ENCODE measurements around the gene ARPC5L.
"Not testable (repeated sequence)": the region's sequence is repeated elsewhere in the genome, so short reads cannot be mapped to it uniquely, and the experiment has no call there.

Gene ARPC5L

DNA sequence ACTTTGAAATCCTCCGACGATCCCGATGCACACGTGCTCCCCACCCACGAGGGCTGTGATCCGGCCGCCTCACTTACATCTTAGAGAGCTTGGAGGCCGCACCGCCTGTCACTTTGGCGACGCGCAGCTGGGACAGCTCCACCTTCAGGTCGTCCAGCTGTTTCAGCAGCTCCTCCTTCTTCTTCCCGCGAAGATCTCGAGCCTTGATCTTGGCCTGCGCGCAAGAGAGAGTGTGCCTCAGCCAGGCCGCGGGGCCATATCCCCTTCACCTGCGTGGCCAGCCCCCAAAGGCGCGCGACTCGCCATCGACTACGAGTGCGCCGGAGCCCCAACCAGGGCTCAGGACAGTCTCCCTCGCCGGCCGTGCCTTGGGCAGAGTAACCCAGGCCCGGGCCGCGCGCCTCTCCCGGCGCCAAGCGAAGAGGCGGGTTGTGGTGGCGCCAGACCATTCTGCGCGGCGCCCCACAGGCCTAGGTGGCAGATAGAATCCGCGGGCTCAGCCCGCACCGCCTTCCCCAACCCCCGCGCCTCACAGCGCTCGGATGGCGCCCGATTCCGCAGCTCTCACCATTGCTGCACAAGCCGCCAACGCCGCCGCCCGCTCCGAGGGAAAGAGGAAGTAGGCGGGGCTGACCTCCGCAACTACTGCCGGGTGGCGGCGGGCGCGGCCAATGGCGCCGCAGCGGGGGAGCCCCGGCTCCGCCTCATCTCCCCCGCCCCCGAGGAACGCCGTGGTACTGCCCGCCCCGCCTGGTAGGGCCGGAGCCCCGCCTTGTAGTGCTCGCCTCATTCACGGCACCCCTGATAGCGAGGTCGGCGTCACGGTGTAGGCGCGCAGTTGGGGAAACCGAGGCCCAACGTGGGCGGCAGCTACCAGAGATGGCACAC lies at the start of gene ARPC5L, which contains the start of gene RPL35:
Gene ARPC5L, plus strand, starts transcription at position 789 of the 888 bp plus-strand sequence. CDS start 7,161 bp downstream, outside the sequence.
Gene RPL35, minus strand, starts transcription at position 616 of the 888 bp plus-strand sequence. Its CDS starts 45 bp downstream, at position 571.
- peak; percentile 58 for DNase-seq

DNA sequence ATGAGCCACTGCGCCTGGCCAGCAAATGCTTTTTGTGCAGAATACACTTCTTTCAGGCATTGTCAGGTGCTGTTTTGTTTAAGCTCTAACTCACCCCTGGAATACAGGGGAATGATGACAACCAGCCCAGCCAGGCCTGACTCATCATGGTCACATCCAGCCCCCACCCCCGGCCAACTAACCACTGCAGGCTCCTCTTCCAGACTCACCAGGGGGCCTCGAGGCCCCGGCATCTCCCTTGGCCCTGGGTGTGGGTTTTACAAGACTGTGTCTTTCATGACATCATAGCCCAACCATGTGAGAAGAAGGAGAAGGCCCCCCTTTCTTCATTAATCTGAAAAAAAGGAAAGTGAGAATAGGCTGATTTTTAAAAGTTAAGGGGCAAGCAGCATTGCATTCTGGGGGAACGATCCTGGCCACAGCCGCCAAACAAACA lies 49.5 kb upstream of the ARPC5L start:
- DNase-seq = no peak

DNA sequence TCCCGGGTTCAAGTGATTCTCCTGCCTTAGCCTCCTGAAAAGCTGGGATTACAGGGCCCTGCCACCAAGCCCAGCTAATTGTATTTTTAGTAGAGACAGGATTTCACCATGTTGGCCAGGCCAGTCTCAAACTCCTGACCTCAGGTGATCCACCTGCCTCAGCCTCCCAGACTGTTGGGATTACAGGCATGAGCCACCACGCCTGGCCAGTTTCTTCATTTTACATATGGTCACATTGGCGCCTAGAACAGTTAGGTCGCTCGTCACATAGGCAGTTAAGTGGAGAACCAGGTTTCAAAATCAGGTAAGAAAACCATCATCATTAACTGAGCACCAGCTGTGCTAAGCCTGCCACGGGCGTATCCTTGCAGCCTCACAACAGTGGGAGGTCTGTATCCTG lies 48.9 kb upstream of the ARPC5L start:
- no peak for DNase-seq

DNA sequence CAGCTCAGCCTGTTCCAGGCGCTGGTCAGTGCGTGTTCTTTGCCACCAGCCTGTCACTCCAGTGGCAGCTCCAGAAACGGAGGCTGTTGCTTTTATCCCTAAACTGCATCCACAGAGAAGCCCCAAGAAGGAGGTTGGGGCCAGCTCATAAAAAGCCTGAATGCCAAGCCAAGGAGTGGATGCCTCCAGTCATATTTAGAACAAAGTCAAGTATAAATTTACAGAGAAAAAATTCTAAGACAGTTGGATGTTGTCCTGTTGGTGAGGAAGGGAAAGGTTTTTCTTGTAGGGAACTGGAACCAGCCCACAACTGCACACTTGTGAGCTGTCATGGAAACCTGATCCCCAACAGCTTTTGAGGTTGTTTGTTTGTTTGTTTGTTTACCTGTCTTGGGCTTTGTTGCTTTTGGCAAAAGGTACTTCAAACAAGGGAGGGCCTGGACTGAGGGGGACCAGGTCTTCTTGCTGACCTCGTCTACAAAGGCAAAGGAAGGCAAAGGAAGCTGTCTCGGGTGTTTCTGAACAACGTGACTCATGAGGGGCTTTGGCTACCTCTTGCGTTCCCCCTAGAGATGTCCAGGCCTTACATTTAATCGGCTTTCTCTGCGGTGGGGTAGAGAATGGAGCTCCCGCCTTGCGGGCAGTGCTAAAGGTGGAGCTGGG lies 48.3 kb upstream of the ARPC5L start:
- no peak for DNase-seq

DNA sequence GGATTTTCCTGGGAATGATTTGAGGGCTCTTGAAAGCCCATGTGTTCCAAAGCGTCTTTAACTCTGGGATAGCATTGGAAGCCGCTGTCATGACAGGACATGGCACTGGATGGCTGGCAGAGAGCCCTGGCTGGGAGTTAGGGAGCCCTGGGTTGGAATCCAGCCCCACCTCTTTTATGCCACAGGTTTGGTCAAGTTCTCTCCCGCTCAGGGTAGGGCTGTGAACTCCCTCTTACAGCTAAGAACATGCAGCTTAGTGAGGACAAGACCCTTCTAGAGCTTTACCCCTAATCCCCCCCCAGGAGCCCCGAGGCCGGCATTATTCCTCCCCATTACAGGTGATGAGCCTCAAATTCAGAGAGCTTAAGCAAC lies 47.8 kb upstream of the ARPC5L start:
- no peak for DNase-seq

DNA sequence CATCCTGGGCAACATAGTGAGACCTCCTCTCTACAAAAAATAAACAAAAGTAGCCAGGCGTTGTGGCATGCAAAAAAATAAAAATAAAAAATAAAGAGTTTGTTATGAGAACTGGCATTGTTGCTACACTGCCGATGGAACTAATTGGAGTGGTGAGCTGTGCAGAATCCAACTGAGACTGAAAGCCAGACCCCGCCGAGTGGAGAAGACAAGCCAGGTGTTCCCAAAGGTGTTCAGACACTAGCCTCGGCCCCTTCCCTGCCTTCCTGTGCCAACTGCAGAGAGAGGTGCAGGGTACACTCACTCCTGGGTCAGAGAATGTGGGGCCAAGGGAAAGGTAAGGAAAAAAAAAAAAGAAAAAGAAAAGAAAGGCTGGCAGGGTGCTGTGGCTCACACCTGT lies 46.3 kb upstream of the ARPC5L start:
- DNase-seq = no peak

DNA sequence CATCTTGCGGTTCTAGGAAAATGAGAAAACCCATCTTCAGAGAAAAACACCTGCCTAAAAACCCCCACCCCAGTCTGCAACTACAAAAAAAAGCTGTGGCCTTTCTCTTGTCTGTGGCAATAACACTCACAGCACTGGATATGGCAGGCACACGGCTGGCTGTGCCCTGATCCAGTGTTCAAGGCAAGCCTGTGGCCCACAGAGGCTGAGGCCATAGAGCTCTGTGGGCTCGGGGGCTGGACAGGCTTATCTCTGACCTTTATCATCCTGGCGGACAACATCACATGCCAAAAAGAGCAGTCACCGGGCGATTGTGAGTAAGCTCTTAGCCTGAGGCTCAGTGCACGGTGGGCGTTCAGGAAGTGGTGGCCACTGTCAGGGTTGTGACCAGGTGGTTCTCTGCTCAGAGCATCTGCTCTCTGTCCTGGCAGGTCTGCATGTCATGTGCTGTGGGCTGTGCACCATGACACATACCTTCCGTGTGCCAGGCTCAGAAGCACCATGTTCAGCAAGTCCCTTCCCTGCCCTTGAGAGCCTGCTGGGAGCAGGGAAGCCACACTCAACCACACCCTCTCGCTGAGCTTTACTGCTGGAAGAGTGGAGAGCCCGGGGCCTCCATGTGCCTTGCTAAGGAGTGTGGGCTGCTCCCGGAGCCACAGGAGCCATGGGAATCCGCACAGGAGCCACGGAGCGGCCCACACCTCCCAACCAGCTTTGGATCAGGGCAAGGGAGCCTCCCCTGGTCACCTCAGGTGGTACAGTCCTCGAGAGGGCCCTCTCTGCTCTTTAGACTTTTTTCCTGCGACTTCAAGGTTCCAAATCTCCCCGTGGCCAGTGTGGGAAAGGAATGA lies 43.3 kb upstream of the ARPC5L start:
- no peak for DNase-seq

DNA sequence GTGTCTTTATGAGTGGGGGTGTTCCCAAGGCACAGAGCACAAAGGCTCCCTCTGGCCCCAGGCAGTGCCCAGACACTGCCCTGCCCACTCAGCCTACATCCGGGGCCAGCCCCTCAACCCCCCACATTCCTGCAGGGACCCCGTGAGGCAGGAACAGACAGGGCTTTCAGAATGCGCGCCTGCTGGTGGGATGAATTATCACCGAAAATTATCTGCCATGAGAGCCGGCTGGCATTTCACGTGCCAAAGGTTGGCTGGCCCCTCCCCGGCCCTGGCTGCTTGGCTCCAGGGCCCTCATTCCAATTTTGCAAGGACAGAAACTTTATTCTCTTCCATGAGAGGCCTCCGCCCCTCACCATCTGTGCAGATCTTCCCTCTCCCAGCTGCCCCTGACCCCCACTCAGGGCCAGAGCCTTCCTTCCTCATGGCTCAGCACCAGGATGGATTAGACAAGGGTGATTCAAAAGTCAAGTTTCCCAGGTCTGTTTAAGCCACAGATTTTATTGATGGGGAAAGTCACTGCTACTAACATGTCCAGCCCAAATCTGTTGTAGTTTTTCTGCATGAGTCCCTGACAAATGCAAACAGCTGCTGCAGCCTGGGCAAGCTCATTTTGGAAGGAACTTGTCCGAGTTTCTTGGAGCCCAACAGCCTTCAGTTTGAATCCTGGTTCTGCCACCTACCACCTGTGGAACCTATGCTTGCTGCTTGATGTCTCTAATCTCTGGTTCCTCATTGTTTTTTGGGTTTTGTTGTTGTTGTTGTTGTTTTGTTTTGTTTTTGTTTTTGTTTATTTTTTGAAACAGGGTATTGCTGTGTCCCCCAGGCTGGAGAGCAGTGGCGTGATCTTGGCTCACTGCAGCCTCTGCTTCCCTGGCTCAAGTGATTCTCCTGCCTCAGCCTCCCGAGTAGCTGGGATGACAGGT lies 41.0 kb upstream of the ARPC5L start:
- no peak for DNase-seq

DNA sequence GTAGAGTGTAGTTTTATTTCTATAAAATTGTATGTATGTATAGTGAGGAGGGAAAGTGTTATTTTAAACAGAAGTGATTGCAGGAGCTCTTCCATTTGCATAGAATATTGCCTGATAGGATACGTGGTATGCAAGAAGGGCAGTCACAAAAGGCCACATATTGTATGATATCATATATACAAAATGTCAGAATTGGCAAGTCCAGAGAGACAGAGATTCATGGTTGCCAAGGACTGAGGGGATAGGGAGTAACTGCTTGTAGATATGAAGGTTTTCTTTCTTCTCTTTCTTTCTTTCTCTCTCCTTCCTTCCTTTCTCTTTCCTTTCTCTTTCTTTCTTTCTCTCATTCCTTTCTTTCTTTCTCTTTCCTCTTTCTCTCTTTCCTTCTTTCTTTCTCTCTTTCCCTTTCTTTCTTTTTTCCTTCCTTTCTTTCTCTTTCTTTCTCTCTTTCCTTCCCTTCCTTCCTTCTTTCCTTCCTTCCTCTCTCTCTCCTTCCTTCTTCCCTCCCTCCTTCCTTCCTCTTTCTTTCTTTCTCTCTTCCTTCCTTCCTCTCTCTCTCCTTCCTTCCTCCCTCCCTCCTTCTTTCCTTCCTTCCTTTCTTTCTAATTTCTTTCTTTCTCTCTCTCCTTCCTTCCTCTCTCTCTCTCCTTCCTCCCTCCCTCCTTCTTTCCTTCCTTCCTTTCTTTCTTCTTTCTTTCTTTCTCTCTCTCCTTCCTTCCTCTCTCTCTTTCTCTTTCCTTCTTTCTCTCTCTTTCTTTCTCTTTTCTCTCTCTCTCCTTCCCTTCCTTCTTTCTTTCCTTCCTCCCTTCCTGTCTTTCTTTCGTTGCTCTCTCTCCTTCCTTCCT lies 33.2 kb upstream of the ARPC5L start:
- DNase-seq = no peak

DNA sequence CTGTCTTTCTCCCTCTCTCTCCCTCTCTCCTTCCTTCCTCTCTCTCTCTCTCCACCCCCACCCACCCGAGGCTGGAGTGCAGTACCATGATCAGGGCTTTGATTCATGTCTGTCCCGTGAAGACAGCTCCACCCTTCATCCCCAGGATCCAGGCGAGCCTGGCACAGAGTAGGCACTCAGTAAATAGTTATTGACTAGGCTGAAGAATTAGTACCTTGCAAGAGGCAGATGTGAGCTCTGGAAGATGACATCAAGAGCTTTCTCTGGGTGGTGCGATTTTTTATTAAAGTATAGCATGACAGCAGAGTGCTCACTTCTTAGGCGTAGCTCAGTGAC lies 32.6 kb upstream of the ARPC5L start:
- DNase-seq = no peak

DNA sequence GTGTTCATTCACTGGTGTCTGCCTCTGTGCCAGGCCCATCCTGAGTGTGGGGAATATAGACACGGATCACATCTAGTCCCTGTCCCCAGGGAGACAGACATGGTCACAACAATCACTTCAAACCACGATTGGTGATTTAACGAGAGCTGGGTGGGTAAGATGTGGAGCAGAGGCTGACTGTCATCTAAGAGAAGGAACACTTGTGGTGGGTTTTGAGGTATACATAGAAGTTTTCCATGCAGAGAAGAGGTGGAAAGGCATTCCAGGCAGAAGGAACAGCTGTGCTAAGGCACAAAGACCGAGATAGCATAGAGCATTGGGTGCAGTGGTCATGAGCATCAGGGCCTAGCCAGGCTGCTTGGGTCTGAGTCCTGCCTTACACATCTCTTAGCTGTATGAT lies 31.3 kb upstream of the ARPC5L start:
- no peak for DNase-seq

DNA sequence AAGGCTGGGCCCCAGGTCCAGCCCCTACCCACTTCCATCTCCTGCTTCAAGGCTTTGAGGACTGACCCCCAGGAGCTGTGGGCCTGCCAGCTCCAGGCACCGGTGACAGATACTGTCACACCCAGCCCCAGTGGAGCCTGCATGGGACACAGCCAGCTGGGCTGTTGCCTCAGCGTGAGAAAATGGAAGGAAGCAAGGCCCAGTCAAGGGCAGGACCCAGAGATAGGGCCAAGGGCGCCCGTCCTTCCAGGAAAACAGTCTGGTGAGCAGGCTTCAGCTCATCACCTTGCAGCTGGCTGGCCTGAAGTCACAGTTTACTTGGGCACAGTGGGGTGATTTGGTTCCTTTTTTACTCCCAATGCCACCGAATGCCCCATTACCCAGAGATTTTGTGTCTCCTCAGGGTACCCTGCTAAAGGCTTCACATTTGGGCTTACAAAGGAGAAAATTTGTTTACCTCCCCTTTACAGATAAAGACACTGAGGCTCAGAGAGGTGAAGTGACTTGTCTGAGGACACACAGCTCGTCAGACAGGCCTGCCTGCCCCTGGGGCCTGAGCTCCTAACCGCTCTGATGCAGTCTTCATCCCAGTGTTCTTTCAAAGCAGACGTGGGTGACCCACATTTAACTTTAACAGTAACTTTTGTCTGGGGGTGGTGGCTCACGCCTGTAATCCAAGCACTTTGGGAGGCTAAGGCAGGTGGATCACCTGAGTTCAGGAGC lies 30.1 kb upstream of the ARPC5L start:
- DNase-seq = no peak

DNA sequence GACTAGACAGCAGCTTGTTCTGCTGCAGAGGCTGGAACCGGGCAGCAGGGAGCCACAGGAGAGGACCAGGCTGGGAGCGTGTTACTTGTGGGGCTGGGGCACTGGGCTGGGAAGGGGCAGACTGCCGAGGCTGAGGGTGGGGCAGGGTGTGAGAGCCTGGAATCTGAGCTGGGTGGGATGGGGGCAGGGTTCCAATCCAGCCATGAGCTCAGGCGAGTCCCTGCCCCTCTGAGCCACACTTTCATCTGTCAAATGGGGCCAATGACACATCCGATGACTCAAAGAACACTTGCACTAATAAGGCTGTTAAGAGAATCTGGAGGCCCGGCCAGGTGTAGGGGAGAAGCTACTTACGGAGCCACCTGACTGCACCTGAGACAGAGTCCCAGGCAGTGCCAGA lies 27.3 kb upstream of the ARPC5L start:
- peak; percentile 31 for DNase-seq

DNA sequence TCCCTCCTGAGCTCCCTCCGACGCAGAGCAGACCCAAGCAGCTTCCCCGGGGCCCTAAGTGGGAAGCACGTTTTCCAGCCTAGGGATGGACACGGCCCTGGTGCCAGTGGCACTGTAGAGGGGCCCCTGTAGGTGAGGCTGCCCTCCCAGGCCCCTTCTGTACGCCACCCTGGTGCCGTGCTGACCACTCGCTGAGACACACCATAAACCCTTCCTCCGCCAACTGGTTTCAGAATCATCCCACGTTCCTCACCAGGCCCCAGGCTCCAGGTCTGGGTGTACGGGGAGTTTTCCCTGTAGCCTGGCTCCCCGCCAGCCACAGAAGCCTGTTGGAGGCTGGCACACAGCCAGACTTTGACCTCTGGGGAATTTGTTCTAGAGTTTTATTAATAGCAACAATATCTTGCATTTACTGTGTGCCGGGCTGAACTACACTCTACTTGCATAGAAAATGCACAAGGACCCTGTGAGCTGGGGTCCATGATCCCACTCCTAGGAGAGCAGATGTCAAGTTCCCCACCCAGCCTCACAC lies 26.8 kb upstream of the ARPC5L start:
- DNase-seq = peak; percentile 64

DNA sequence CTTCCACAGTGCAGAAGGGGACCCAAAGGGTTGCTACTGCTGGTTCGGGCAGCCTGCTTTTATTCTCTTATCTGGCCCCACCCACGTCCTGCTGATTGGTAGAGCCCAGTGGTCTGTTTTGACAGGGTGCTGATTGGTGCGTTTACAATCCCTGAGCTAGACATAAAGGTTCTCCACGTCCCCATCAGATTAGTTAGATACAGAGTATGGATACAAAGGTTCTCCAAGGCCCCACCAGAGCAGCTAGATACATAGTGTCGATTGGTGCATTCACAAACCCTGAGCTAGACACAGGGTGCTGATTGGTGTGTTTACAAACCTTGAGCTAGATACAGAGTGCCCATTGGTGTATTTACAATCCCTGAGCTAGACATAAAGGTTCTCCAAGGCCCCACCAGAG lies 23.8 kb upstream of the ARPC5L start:
- not testable (repeated sequence) for DNase-seq

DNA sequence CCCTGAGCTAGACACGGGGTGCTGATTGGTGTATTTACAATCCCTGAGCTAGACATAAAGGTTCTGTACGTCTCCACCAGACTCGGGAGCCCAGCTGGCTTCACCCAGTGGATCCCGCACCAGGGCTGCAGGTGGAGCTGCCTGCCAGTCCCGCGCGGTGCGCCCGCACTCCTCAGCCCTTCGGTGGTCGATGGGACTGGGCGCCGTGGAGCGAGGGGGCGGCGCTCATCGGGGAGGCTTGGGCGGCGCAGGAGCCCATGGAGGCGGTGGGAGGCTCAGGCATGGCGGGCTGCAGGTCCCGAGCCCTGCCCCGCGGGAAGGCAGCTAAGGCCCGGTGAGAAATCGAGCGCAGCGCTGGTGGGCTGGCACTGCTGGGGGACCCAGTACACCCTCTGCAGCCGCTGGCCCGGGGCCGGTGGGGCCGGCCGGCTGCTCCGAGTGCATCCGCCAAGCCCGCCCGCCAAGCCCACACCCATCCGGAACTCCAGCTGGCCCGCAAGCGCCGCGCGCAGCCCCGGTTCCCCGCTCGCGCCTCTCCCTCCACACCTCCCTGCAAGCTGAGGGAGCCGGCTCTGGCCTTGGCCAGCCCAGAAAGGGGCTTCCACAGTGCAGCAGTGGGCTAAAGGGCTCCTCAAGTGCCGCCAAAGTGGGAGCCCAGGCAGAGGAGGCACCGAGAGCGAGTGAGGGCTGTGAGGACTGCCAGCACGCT lies 23.2 kb upstream of the ARPC5L start:
- DNase-seq = not testable (repeated sequence)

DNA sequence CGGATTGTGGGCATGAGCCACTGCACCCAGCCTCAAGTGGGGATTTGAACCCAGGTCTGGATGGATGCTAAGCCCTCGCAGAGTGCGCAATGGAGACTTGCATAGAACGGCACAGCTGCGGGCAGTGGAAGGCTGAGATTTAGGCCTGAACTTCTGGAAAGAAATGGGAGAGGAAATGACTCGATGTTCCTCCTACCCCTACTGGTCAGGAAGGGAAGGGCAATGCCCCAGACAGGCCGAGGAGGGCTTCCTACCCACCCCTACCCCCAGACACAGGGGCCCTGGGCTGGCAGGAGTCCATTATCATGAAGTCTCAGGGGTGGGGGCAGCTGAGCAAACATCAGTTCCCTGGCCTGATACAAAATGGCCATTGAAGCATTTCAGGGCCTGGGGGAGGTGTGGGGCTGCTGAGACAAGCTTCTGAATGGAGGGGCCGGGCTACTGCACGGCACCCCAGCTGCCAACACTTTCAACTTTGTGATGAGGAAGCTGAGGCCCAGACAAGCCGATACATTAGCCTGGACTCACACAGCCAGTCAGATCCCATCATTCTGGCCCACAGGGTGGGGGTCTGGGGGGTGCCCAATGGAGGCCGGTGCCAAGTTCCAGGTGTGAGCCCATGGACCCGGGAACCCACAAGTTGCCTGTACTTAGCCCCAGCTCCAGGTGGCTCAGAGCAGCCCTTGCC lies 22.2 kb upstream of the ARPC5L start:
- DNase-seq = no peak

DNA sequence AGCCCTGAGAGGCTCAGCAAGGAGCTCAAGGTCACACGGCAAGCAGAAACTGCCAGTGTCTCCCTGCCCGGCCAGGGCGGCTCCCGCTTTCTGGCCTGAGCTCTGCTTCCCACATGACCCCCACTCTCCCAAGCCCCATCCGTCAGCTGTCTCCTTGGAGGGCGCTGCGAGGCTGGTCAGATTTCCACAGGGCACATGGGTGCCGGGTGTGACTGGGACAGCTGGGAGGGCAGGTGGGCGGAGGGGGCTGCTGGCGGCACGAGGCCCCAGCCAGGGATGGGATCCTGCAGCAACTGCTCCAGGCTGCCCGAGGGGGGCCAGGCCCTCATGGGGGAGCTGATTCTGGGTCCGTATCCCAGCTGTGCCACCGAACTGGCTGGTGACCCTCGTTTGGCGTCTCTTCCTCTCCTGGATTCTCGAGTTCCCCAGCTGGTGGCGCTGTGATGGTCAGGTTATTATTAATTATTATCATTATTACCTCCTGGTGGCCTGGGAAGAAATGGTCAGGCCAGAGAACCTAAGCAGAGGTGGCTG lies 21.6 kb upstream of the ARPC5L start:
- DNase-seq = no peak
